Stimulated activated CD8-positive, alpha-beta memory T cell treated with anti-CD3 and anti-CD28 coated beads, Interleukin-4, amount 100 ng/mL, for 24 hours (primary cell): ENCODE results near the gene CELA1.

ENCODE experiments used
- DNase-seq: peaks from one replicate; pipeline ENCODE4 v3.0.0-alpha.2; 2020; ENCODE audit warnings: low read depth

CELA1 gene

GRCh38 chr12:51346581-51346980, at the start of gene CELA1:
CELA1 (minus strand) TSS chr12:51346679; CDS start chr12:51346638, 41 bp downstream.
- no peak for DNase-seq

DNA sequence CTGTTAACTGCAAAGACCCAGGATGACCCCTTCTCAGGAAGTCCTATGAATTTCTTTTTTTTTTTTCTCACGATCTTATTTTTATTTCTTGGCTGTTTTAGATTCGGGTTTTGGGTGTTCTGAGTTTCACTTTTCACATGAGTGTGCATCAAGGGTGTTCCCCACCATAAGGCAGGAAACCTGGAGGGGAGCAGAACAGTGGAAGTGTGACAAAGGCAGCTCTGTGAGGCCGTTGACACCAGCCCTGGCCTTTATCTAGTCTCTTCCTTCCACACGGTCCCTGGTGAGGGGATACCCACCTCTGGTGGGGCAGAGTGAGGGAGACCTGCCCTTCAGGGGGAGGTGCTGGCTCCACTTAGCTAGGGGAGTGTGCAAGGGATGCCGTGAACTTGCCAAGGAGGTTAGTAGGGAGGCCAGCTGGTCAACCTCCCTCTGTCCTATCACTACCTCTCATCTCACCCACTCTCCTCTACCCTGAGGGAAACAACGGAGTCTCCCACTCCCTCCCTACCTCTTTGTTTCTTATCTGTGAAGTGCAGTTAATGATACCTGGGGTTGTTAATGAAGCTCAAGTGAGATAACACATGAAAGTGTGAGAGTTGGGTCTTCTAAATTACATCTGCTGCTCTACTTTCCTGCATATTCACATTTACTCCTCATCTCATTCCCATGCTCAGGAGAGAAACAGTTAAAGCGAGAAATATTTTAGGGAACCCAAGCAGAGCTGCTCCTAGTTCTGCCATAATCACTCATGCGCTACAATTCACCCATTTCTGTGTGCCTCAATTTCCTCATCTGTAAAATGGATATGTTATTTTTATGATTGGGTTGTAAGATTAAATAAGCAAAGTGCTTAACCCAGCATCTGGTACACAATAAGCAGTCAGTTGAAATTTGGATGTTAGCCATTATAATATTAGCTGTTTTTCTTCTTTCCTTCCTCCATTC, 49.1 kb upstream of the CELA1 start:
- DNase-seq, result no peak

GRCh38 chr12:51393676-51394545, 47.4 kb upstream of the CELA1 start:
- DNase-seq, result peak; percentile 37

DNA sequence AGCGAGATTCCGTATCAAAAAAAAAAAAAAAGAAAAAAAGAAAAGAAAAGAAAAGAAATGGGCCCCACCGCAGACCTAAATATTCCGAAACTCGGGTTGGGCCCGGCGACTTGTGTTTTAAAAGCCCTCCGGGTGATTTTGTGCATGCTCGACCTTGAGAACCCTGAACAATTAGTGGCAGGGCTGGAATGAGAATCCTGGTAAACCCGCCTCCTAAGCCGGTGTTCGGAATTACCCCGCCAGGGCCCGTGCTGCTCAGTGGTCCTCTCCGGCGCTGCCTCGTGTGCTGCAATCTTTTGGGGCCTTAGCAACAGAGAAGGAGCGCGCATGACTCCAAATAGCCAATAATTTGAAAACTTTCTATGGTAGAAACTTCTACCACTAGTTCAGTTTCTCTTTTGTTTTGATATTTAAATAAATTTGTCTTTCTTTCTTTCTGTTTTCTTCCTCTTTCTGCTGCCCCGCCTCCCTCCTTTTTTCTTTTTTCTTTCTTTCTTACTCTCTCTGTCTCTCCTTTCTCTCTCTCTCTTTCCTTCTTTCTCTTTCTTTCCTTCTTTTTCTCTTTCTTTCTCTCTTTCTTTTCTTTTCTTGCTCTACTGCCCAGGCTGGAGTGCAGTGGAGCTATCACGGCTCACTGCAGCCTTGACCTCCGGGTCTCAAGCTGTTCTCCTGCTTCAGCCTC, 46.2 kb upstream of the CELA1 start:
- peak; percentile 15 for DNase-seq

DNA sequence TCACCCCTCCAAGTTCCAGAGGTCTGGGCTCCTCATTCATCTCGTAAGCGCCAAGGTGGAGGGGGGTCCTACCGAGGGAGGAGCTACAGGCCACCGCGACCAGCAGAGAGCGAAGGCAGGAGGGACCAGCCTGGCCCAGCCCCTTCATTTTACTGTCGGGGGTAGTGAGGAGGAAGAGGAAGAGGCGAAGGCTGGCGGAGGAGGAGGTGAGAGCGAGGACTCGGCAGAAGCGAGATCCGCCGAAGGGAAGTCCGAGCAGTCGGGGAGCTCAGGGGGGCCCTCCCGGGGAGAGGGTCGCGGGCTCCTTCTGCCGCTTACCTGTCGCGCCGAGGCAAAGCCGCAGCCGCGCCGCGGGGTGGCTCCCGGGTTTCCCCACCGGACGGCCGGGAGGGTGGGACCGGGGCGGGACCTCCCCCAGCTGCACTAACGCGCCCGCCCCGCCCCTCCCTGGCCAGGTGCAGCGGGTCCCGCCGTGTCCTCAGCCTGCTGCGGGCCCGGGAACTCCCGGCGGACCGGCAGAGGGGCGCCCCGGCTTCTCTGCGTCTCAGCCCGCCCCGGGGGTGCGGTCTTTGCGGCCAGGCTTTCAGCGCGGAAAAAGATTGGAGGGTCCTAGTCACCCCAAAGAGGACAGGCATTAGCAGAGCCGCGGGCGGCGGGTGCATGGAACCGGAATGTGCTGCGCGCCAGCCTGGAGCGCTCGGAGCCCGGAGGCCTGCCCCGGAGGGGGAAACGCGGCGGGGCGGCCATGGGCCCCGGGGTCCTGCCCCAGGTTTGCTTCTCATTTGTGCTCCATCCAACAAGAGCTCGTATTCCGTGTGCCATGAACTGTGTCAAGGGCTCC, 45.0 kb upstream of the CELA1 start, which contains the start of gene GALNT6:
GALNT6 (minus strand) TSS at position 124 of the 841 bp plus-strand sequence. CDS start 11,625 bp downstream, outside the sequence.
- DNase-seq, result peak; percentile 63

DNA sequence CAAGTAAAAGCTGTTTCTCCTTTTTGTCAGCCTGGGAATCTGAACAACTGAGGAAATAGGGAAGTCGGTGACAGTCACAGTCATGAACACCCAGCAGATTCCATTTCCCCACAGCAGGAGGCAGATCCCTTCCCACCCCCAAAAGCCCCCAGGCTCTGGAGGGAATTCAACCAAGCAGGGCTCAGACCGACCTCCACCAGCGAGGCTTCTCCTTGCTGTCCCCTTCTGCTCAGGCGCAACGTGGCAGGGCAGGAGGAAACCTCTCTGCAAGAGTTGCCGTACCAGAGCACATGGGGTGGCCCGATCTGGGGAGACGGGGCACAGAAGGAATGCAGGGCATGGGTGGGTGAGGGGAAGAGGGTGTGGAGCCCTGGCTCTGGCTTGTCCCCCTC, 44.4 kb upstream of the CELA1 start:
- no peak for DNase-seq

DNA sequence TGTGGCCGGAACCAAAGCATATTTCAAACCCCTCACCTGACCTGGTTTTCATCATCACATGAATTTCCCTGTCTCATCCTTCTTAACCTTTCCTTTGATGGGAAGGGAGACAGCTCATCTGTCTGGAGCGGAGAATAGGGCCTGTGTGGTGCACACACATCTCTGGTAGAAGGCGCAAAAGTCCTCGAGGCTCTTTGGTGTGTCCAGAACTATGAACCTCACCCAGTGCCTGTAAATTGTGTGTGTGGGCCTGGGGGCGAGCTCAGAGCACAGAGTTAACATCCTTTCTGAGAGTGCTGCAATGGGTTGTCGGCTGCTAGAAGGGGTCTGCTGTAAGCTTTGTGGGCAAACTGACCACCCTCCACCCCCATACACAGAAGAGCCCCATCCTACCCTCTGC, 44.0 kb upstream of the CELA1 start:
- DNase-seq, result no peak

- DNase-seq, result no peak
Observed at GRCh38 chr12:51389302-51389999, 43.0 kb upstream of the CELA1 start.

- DNase-seq, result no peak
Observed at GRCh38 chr12:51388846-51389245, 42.4 kb upstream of the CELA1 start.

- DNase-seq, result no peak
Observed at GRCh38 chr12:51388069-51388799, 41.8 kb upstream of the CELA1 start.

GRCh38 chr12:51386351-51386750, 39.9 kb upstream of the CELA1 start:
- DNase-seq, result no peak

DNA sequence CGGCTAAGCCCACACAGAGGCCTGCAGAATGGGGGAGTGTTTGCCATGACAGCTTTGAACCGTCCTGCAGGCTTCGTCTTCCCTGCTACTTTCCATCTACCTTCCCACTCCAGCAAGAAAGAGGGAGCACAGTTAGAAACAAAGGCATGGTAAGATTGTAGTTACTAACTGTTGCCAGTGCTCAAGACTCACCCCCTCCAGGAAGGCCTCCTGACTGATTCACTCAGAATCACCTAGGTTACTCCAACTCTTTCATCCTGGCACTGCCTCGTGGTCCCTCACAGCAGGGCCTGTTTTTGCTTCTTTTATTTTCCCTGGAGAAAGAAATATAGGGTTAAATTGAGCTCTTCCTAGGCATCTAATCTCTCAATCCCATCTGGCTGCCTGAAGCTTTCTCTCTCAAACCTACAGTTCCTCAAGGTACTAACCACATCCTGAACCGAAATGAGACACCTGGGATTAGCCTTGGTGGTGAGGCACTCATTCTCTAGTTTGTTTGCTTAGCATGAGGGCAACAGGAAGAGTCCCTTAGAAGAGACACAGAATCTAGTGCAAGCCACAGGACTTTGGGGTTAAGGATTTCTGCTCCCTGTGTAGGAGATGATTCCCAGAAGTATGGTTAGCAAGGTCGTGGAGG, 36.9 kb upstream of the CELA1 start:
- no peak for DNase-seq

DNA sequence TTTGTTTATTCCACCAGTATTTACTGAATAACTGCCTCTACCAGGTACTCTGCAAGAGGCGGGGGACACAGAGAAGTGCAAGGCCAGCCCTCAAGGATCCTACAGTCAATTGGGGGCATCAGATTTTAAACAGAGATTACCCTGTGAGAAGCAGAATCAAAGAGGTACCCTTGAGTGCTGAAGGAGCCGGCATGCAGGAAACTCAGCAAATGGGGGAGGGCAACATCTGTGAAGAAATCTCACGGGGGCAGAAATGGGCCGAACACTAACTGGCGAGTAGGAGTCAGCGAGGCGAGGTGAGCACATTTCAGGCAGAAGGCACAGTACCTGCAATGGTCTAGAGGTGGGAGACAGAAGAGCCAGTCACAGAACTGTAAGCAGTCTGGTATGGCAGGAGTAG, 35.7 kb upstream of the CELA1 start:
- DNase-seq, result no peak

- no peak for DNase-seq
Observed at GRCh38 chr12:51381226-51382079, 35.0 kb upstream of the CELA1 start.

DNA sequence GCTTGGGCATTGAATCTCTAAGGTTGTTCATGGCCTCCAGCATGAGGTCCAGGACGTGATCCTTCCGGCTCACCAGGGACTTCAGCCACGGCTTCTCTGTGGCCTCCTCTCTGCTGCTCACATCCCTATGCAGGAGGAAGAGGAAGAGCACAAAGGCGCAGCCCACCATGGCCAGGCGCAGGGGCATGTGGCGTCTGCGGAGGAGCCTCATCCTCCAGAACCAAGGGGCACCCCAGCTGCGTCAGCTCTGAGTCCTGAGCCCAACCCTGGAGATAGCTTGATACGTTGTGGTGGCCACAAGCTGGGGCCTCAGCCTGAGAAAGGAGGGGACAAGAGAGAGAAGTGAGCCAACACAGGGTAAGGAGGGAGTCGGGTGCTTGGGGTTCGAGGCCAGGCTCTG, 33.1 kb upstream of the CELA1 start:
- no peak for DNase-seq

GRCh38 chr12:51378749-51379148, 32.3 kb upstream of the CELA1 start:
- no peak for DNase-seq

DNA sequence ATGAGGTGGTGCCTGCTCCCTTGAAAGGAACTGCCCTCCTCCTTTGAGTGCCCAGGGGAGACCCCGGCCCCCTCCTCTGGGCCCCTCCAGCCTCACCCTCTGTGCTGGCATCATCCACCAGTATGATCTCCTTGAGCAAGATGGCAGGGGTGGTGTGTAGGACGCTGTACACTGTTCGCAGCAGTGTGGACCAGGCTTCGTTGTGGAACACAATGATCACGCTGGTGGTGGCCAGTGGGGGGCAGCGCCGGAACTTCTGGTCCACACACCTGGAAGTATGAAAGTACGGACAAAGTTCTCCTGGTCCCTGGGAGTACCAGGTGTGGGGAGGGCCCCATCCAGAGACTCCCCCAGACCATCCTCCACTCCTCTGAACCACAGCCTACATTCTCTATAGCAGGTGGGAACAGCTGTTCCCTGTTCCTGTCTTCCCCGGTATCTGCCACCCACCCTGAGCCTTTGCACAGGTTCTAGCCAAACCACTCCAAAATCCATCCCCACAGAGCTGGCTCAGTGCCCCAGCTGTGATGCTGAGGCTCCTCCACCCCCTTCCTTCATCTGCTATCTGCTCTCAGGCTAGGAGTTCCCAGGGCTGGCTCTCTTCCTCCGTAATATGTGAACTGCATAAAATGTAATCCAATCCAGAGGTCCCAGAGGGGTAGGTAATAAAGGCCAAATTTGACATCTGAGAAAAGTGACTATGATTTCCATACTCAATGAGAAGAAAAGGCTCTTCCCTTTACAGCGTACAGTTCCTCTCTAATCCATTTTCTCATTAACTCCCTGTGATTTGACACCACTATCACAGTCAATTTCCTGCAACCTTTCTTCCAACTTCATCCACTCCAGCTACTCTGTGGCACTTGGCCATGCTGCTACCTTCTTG, 30.9 kb upstream of the CELA1 start:
- no peak for DNase-seq
